Measurements from ENCODE around the gene LRRC37B.
"Not testable (repeated sequence)": the region's sequence is repeated elsewhere in the genome, so short reads cannot be mapped to it uniquely, and the experiment has no call there.

The LRRC37B gene

GRCh38 chr17:32042266-32042665, 35.1 kb downstream of the LRRC37B start:
- not testable (repeated sequence) for H3K27ac ChIP-seq (ENCODE audit: low read depth, low read length); H3K9ac ChIP-seq (ENCODE audit: low read length); H3K4me3 ChIP-seq (ENCODE audit: low read depth, low read length); H3K4me1 ChIP-seq (ENCODE audit: control insufficient read depth, insufficient read depth, low read length); H3K27me3 ChIP-seq (ENCODE audit: control insufficient read depth, insufficient read depth, low read length); H3K9me3 ChIP-seq (ENCODE audit: control insufficient read depth, insufficient read depth, low read depth, low read length)
- peaks cover 20% of the 10 kb centered on the region for H3K36me3 ChIP-seq (ENCODE audit: control insufficient read depth, insufficient read depth, low read length)

DNA sequence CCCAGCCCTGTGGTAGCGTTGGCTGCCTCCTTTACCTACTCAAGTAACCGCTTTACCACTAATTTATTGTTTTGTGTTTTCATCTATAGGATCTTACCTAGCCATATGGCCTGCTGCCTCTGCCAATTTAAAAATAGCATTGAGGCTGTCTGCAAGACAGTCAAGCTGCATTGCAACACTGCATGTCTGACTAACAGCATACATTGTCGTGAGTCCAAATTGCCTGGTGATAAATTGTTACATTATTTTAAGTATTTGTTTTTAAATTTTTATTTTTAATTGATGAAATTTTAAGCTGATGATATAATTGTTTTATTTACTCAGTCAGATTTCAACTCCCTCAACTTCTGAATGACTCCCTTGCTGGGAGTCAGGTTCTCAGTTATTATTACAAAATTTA, 38.4 kb downstream of the LRRC37B start:
- H3K4me3 ChIP-seq (ENCODE audit: low read depth, low read length); H3K9me3 ChIP-seq (ENCODE audit: control insufficient read depth, insufficient read depth, low read depth, low read length); H3K27ac ChIP-seq (ENCODE audit: low read depth, low read length); H3K27me3 ChIP-seq (ENCODE audit: control insufficient read depth, insufficient read depth, low read length); H3K4me1 ChIP-seq (ENCODE audit: control insufficient read depth, insufficient read depth, low read length); H3K9ac ChIP-seq (ENCODE audit: low read length): not testable (repeated sequence)
- H3K36me3 ChIP-seq (ENCODE audit: control insufficient read depth, insufficient read depth, low read length) = peaks cover 16% of the 10 kb centered on the region

GRCh38 chr17:32047663-32048062, 40.5 kb downstream of the LRRC37B start:
- H3K9me3 ChIP-seq (ENCODE audit: control insufficient read depth, insufficient read depth, low read depth, low read length); H3K36me3 ChIP-seq (ENCODE audit: control insufficient read depth, insufficient read depth, low read length); H3K9ac ChIP-seq (ENCODE audit: low read length); H3K27ac ChIP-seq (ENCODE audit: low read depth, low read length); H3K4me1 ChIP-seq (ENCODE audit: control insufficient read depth, insufficient read depth, low read length); H3K27me3 ChIP-seq (ENCODE audit: control insufficient read depth, insufficient read depth, low read length); H3K4me3 ChIP-seq (ENCODE audit: low read depth, low read length): not testable (repeated sequence)

GRCh38 chr17:32054985-32055384, 47.8 kb downstream of the LRRC37B start:
- not testable (repeated sequence) for H3K27me3 ChIP-seq (ENCODE audit: control insufficient read depth, insufficient read depth, low read length); H3K27ac ChIP-seq (ENCODE audit: low read depth, low read length); H3K4me3 ChIP-seq (ENCODE audit: low read depth, low read length); H3K4me1 ChIP-seq (ENCODE audit: control insufficient read depth, insufficient read depth, low read length); H3K9me3 ChIP-seq (ENCODE audit: control insufficient read depth, insufficient read depth, low read depth, low read length); H3K36me3 ChIP-seq (ENCODE audit: control insufficient read depth, insufficient read depth, low read length); H3K9ac ChIP-seq (ENCODE audit: low read length)

- H3K4me3 ChIP-seq (ENCODE audit: low read depth, low read length); H3K27ac ChIP-seq (ENCODE audit: low read depth, low read length); H3K9me3 ChIP-seq (ENCODE audit: control insufficient read depth, insufficient read depth, low read depth, low read length); H3K9ac ChIP-seq (ENCODE audit: low read length); H3K36me3 ChIP-seq (ENCODE audit: control insufficient read depth, insufficient read depth, low read length); H3K27me3 ChIP-seq (ENCODE audit: control insufficient read depth, insufficient read depth, low read length); H3K4me1 ChIP-seq (ENCODE audit: control insufficient read depth, insufficient read depth, low read length): not testable (repeated sequence)
Measured at GRCh38 chr17:32055425-32055824, 48.2 kb downstream of the LRRC37B start.

GRCh38 chr17:32056500-32056899, 49.3 kb downstream of the LRRC37B start:
- not testable (repeated sequence) for H3K4me3 ChIP-seq (ENCODE audit: low read depth, low read length); H3K4me1 ChIP-seq (ENCODE audit: control insufficient read depth, insufficient read depth, low read length); H3K9ac ChIP-seq (ENCODE audit: low read length); H3K27ac ChIP-seq (ENCODE audit: low read depth, low read length); H3K9me3 ChIP-seq (ENCODE audit: control insufficient read depth, insufficient read depth, low read depth, low read length); H3K36me3 ChIP-seq (ENCODE audit: control insufficient read depth, insufficient read depth, low read length); H3K27me3 ChIP-seq (ENCODE audit: control insufficient read depth, insufficient read depth, low read length)

DNA sequence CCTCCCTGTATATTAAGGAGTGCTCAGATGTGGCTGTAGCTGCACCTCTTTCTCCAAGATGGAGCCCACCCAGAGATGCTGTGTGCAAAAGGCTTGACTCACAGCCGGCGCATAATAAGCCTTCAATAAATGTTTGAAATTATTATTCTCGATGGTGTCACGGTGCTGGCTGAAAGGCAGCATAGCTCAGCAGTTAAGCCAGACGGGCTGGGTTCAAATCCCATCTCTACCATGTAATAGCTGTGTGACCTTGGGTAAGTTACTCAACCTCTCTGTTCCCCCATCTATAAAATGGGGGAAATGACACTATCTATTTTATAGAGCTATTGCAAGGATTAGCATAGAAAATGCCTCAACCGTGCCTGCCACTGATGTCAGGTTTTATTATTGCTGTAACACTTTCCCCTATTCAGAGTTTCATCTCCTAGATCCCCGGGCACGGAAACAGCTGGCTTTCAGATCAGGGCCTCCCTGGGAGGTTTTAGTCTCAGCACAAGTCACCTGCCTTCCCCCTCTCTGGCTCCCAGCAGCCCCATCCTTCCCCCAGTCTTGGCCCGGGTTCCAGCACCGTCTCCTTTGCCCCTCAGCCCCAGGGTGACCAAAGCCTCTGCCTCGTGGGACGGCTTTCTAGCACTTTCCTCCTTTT, 50.4 kb downstream of the LRRC37B start:
- not testable (repeated sequence) for H3K9me3 ChIP-seq (ENCODE audit: control insufficient read depth, insufficient read depth, low read depth, low read length); H3K4me3 ChIP-seq (ENCODE audit: low read depth, low read length); H3K36me3 ChIP-seq (ENCODE audit: control insufficient read depth, insufficient read depth, low read length); H3K4me1 ChIP-seq (ENCODE audit: control insufficient read depth, insufficient read depth, low read length); H3K27ac ChIP-seq (ENCODE audit: low read depth, low read length); H3K9ac ChIP-seq (ENCODE audit: low read length); H3K27me3 ChIP-seq (ENCODE audit: control insufficient read depth, insufficient read depth, low read length)

GRCh38 chr17:32060695-32061094, 53.5 kb downstream of the LRRC37B start:
- not testable (repeated sequence) for H3K27ac ChIP-seq (ENCODE audit: low read depth, low read length); H3K9ac ChIP-seq (ENCODE audit: low read length); H3K4me1 ChIP-seq (ENCODE audit: control insufficient read depth, insufficient read depth, low read length); H3K36me3 ChIP-seq (ENCODE audit: control insufficient read depth, insufficient read depth, low read length); H3K4me3 ChIP-seq (ENCODE audit: low read depth, low read length); H3K27me3 ChIP-seq (ENCODE audit: control insufficient read depth, insufficient read depth, low read length); H3K9me3 ChIP-seq (ENCODE audit: control insufficient read depth, insufficient read depth, low read depth, low read length)

- not testable (repeated sequence) for H3K27ac ChIP-seq (ENCODE audit: low read depth, low read length); H3K9ac ChIP-seq (ENCODE audit: low read length); H3K9me3 ChIP-seq (ENCODE audit: control insufficient read depth, insufficient read depth, low read depth, low read length); H3K4me1 ChIP-seq (ENCODE audit: control insufficient read depth, insufficient read depth, low read length); H3K4me3 ChIP-seq (ENCODE audit: low read depth, low read length); H3K36me3 ChIP-seq (ENCODE audit: control insufficient read depth, insufficient read depth, low read length); H3K27me3 ChIP-seq (ENCODE audit: control insufficient read depth, insufficient read depth, low read length)
Measured at GRCh38 chr17:32061840-32062239, 54.7 kb downstream of the LRRC37B start.

DNA sequence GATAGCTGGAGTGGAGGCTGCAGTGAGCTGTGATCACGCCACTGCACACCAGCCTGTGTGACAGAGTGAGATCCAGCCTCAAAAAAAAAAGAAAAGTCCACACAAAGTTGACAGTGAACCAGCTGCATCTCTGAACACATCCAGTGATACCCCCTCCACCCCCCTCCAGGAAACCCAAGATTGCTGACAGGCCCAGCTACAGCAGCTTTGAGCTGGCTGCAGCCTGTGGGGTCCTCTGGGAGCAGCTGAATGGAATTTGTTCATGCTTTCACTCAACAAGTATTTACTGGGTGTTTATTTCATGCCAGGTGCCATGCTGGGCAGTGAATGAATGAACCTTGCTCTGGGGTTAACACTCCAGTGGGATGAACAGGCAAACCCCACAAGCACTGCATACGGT, 56.9 kb downstream of the LRRC37B start:
- not testable (repeated sequence) for H3K4me3 ChIP-seq (ENCODE audit: low read depth, low read length); H3K9me3 ChIP-seq (ENCODE audit: control insufficient read depth, insufficient read depth, low read depth, low read length); H3K4me1 ChIP-seq (ENCODE audit: control insufficient read depth, insufficient read depth, low read length); H3K27ac ChIP-seq (ENCODE audit: low read depth, low read length); H3K27me3 ChIP-seq (ENCODE audit: control insufficient read depth, insufficient read depth, low read length); H3K36me3 ChIP-seq (ENCODE audit: control insufficient read depth, insufficient read depth, low read length); H3K9ac ChIP-seq (ENCODE audit: low read length)

DNA sequence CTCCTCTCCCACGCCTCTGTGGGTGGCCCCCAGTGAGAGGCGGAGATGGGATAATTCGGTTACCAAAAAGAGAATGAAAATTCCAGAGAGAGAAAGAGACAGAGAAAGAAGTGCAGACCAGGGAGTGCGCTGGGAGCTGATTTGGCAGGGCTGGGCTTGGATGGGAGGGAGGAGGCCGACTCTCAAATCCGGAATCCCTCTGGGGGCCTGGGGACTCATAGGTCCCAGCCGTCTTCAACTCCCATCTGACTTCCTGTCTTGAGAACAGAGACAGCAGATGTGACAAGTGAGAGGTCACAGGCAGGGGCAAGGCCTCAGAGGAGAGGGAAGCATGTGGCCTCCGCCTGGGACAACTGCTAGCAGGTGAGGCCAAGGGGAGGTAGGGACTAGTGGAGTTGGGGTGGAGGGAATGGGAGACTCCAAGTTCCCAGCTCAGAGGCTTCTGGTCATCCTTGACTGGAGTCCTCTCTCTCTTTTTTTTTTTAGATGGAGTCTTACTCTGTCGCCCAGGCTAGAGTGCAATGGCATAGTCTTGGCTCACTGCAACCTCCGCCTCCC, 59.0 kb downstream of the LRRC37B start:
- not testable (repeated sequence) for H3K4me3 ChIP-seq (ENCODE audit: low read depth, low read length); H3K9ac ChIP-seq (ENCODE audit: low read length); H3K9me3 ChIP-seq (ENCODE audit: control insufficient read depth, insufficient read depth, low read depth, low read length); H3K27ac ChIP-seq (ENCODE audit: low read depth, low read length); H3K36me3 ChIP-seq (ENCODE audit: control insufficient read depth, insufficient read depth, low read length); H3K4me1 ChIP-seq (ENCODE audit: control insufficient read depth, insufficient read depth, low read length); H3K27me3 ChIP-seq (ENCODE audit: control insufficient read depth, insufficient read depth, low read length)
